Measurements from ENCODE around the gene SLC8B1.

Gene SLC8B1

DNA sequence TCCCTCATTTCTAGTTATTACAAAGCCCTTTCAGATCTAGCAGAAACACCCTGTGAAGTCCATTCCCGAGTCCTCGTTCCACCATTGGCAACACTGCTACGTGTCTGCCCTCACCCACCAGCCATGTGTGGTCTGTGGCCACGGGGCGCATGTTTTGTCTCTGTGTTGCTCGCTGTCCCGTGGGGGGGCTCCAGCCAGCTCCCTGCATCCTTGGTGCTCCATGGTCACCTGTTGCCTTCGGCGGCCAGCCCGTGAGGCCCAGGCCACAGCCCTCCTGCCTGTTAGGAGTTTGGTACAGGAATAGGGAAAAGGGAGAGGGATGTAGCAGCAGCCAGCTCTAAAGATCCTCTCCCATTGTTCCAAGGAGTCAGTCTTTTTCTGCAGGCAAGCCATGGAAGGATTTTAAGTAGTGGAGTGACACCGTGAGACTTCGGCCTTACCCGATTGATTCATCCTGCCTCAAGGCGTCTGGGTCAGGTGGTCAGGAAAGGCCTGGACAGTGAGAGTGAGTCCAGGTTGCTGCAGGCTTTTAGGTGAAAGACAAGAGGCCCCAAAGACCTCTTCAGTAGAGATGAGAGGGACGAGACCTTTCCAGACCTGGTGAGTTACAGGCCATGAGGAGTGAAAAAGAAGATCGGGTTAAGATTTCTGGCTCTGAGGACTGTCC is 83.4 kb downstream of the SLC8B1 start:
- no peak for TF ChIP-seq CTCF (IDR thresholded peaks at IDR 0.05; ENCODE audit: low read depth, low read length)
- no peak for DNase-seq (ENCODE audit: extremely low read depth, low read depth)

DNA sequence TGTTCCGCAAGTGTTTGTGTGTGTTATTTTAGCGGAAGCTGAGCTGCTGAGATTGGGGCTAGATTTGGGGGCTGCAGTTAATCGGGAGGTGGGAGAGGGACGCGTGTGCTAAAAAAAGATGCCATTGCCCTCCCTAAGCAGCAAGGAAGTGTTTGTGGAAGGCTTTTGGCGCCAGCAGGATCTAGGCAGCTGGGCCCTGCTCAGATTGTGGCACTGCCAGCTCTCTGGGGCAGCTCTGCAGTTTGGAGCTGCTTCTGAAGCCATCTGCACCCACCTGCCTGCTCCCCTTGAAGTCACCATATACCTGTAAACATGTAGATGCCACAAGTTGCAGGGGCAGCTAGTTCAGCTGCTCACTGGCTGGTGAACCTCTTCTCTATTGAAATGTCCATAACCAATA is 84.9 kb downstream of the SLC8B1 start:
- DNase-seq (ENCODE audit: extremely low read depth, low read depth) = no peak
- no peak for TF ChIP-seq CTCF (IDR thresholded peaks at IDR 0.05; ENCODE audit: low read depth, low read length)

- TF ChIP-seq CTCF (IDR thresholded peaks at IDR 0.05; ENCODE audit: low read depth, low read length) = no peak
- no peak for DNase-seq (ENCODE audit: extremely low read depth, low read depth)
Observed at GRCh38 chr12:113249546-113249945, 85.4 kb downstream of the SLC8B1 start.

DNA sequence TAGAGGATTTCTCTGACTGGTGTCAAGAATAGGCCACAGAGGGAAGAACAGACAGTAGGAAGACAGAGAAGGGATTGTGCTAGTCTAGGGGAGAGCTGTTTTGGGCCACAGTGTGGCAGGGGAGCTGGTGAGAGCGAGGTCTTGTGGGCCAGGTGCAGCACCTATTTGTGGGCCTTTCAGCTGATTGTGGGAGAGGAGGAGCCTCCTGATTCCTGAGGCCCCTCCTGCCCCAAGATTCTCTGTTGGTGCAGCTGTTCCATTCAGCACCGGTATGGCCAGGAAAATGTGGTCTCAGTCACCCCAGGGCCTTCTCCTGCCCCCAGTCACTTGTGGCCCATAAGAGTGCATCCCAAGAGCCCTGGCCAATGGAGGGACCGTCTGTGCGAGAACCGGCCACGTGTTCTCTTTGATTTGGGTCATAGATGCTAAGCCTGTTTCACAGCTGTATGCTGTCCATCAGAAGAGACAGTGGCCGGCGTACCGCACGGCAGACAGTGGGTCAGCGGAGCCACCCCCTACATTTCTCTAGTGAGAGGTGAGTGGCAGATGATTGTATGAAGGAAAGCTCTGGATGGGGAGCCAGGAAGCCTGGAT is 86.0 kb downstream of the SLC8B1 start:
- TF ChIP-seq CTCF (IDR thresholded peaks at IDR 0.05; ENCODE audit: low read depth, low read length) = no peak
- DNase-seq (ENCODE audit: extremely low read depth, low read depth) = no peak
